SK-N-SH treated with all-trans-retinoic acid at 6 μM for 48 hours (cell line): Measurements from ENCODE around the gene ARPC2.

ENCODE experiments used
- ATAC-seq: fragments of 200-7000 bp; cut with Tn5 transposase; 3 replicates; pipeline ENCODE4 v1.9.1; 2020; ENCODE audit warnings: mild to moderate bottlenecking, moderate library complexity
- BACH2 ChIP-seq: fragments of 250-450 bp; sonication (Bioruptor Pico); IDR thresholded peaks from 2 replicates; pipeline ENCODE4 v1.9.0; 2021; ENCODE audit warnings: mild to moderate bottlenecking, borderline replicate concordance
- CSDC2 ChIP-seq: fragments of 250-450 bp; sonication (Bioruptor Pico); IDR thresholded peaks from 2 replicates; pipeline ENCODE4 v1.5.0; 2020; ENCODE audit warnings: mild to moderate bottlenecking, moderate library complexity
- ESRRG ChIP-seq: fragments of 250-450 bp; sonication (Bioruptor Pico); IDR thresholded peaks from 2 replicates; pipeline ENCODE4 v1.6.1; 2021; ENCODE audit warnings: mild to moderate bottlenecking
- GLIS3 ChIP-seq: fragments of 250-450 bp; sonication (Bioruptor Pico); IDR thresholded peaks from 2 replicates; pipeline ENCODE4 v1.5.0; 2020; ENCODE audit warnings: mild to moderate bottlenecking, moderate library complexity
- OSR1 ChIP-seq: fragments of 250-450 bp; sonication (Bioruptor Pico); IDR thresholded peaks from 2 replicates; pipeline ENCODE4 v1.8.0; 2022; ENCODE audit warnings: moderate library complexity, mild to moderate bottlenecking, inconsistent platforms
- PPARA ChIP-seq: fragments of 250-450 bp; sonication (Bioruptor Pico); IDR thresholded peaks from 2 replicates; pipeline ENCODE4 v1.5.0; 2020; ENCODE audit warnings: mild to moderate bottlenecking, borderline replicate concordance
- RARB ChIP-seq: fragments of 250-450 bp; sonication (Bioruptor Pico); IDR thresholded peaks from 2 replicates; pipeline ENCODE4 v1.8.0; 2021; ENCODE audit warnings: mild to moderate bottlenecking, moderate library complexity
- SNAI2 ChIP-seq: fragments of 250-450 bp; sonication (Bioruptor Pico); IDR thresholded peaks from 2 replicates; pipeline ENCODE4 v1.5.0; 2020; ENCODE audit warnings: mild to moderate bottlenecking, moderate library complexity
- TCF4 ChIP-seq: fragments of 250-450 bp; sonication (Bioruptor Pico); IDR thresholded peaks from 2 replicates; pipeline ENCODE4 v1.8.0; 2021; ENCODE audit warnings: mild to moderate bottlenecking, moderate library complexity, borderline replicate concordance
- ZC3H10 ChIP-seq: fragments of 250-450 bp; sonication (Bioruptor Pico); IDR thresholded peaks from 2 replicates; pipeline ENCODE4 v1.5.1; 2021; ENCODE audit warnings: mild to moderate bottlenecking, moderate library complexity
- ZFP30 ChIP-seq: fragments of 450-650 bp; formaldehyde crosslinking; IDR thresholded peaks from 2 replicates; pipeline ENCODE4 v1.5.0; 2022; ENCODE audit warnings: mild to moderate bottlenecking, moderate library complexity
- ZNF565 ChIP-seq: fragments of 450-650 bp; formaldehyde crosslinking; conservative IDR thresholded peaks from 2 replicates; pipeline ENCODE4 v1.5.0; 2020; ENCODE audit warnings: low read depth, mild to moderate bottlenecking, moderate library complexity
- ZNF70 ChIP-seq: fragments of 450-650 bp; formaldehyde crosslinking; IDR thresholded peaks from 2 replicates; pipeline ENCODE4 v1.5.0; 2020; ENCODE audit warnings: mild to moderate bottlenecking, moderate library complexity
- ZNF8 ChIP-seq: fragments of 450-650 bp; formaldehyde crosslinking; IDR thresholded peaks from 2 replicates; pipeline ENCODE4 v1.5.0; 2020; ENCODE audit warnings: mild to moderate bottlenecking, moderate library complexity
- TF ChIP-seq, protein P1 (sequence below): fragments of 250-450 bp; sonication (Bioruptor Pico); IDR thresholded peaks from 2 replicates; pipeline ENCODE4 v1.5.1; 2020; ENCODE audit warnings: low read depth, mild to moderate bottlenecking, moderate library complexity
- TF ChIP-seq, protein P2 (sequence below): fragments of 250-450 bp; sonication (Bioruptor Pico); IDR thresholded peaks from 2 replicates; pipeline ENCODE4 v1.5.0; 2020; ENCODE audit warnings: mild to moderate bottlenecking, moderate library complexity
- TF ChIP-seq, protein P3 (sequence below): fragments of 250-450 bp; sonication (Bioruptor Pico); IDR thresholded peaks from 2 replicates; pipeline ENCODE4 v1.8.0; 2020; ENCODE audit warnings: mild to moderate bottlenecking, moderate library complexity, borderline replicate concordance
- TF ChIP-seq, protein P4 (sequence below): fragments of 250-450 bp; sonication (Bioruptor Pico); IDR thresholded peaks from 2 replicates; pipeline ENCODE4 v1.8.0; 2021; ENCODE audit warnings: low read depth, mild to moderate bottlenecking, moderate library complexity, borderline replicate concordance

Gene ARPC2

DNA sequence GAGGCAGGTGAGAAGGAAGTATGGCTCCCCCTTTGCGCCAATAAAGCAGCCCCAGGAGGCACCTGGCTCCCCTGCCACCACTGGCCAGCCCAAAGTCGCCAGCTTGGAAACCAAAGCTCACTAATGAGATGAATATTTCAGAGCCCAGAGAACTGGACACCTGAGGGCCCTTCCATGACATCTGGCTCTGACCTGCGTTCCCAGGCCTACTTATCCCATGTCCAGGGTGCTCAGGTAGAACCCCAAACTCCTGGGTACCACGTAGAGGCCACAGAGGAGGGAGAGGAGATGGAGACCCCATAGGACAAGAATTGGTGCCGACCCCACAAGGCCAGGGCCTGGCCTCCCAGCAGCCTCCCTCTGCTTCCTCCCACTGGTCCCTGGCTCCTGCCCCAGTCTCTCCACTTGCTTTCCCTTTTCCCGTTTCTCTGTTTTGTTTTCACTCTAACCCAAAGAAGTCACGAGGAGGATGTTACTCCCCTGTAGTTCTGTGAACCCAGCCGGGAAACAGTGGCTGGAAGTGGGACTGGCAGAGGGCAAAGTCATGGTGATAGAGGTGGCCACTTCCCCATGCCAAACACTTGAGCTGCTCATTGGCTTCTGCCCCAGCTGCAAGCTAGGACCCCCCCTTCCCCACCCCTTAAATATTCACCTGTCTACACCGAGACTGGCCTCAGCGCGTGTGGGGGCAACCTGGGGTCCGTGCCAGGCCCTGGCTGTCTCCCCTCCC lies 74.5 kb downstream of the ARPC2 start:
- TF ChIP-seq RARB (CRISPR knock-in tag) (no peak), OSR1 (CRISPR knock-in tag) (no peak), ZNF8 (CRISPR knock-in tag) (no peak)
- TF ChIP-seq, protein P1, sequence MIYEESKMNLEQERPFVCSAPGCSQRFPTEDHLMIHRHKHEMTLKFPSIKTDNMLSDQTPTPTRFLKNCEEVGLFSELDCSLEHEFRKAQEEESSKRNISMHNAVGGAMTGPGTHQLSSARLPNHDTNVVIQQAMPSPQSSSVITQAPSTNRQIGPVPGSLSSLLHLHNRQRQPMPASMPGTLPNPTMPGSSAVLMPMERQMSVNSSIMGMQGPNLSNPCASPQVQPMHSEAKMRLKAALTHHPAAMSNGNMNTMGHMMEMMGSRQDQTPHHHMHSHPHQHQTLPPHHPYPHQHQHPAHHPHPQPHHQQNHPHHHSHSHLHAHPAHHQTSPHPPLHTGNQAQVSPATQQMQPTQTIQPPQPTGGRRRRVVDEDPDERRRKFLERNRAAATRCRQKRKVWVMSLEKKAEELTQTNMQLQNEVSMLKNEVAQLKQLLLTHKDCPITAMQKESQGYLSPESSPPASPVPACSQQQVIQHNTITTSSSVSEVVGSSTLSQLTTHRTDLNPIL (CRISPR knock-in tag), result no peak
- TF ChIP-seq, protein P2, sequence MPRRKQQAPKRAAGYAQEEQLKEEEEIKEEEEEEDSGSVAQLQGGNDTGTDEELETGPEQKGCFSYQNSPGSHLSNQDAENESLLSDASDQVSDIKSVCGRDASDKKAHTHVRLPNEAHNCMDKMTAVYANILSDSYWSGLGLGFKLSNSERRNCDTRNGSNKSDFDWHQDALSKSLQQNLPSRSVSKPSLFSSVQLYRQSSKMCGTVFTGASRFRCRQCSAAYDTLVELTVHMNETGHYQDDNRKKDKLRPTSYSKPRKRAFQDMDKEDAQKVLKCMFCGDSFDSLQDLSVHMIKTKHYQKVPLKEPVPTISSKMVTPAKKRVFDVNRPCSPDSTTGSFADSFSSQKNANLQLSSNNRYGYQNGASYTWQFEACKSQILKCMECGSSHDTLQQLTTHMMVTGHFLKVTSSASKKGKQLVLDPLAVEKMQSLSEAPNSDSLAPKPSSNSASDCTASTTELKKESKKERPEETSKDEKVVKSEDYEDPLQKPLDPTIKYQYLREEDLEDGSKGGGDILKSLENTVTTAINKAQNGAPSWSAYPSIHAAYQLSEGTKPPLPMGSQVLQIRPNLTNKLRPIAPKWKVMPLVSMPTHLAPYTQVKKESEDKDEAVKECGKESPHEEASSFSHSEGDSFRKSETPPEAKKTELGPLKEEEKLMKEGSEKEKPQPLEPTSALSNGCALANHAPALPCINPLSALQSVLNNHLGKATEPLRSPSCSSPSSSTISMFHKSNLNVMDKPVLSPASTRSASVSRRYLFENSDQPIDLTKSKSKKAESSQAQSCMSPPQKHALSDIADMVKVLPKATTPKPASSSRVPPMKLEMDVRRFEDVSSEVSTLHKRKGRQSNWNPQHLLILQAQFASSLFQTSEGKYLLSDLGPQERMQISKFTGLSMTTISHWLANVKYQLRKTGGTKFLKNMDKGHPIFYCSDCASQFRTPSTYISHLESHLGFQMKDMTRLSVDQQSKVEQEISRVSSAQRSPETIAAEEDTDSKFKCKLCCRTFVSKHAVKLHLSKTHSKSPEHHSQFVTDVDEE (CRISPR knock-in tag), result no peak
- TF ChIP-seq, protein P3, sequence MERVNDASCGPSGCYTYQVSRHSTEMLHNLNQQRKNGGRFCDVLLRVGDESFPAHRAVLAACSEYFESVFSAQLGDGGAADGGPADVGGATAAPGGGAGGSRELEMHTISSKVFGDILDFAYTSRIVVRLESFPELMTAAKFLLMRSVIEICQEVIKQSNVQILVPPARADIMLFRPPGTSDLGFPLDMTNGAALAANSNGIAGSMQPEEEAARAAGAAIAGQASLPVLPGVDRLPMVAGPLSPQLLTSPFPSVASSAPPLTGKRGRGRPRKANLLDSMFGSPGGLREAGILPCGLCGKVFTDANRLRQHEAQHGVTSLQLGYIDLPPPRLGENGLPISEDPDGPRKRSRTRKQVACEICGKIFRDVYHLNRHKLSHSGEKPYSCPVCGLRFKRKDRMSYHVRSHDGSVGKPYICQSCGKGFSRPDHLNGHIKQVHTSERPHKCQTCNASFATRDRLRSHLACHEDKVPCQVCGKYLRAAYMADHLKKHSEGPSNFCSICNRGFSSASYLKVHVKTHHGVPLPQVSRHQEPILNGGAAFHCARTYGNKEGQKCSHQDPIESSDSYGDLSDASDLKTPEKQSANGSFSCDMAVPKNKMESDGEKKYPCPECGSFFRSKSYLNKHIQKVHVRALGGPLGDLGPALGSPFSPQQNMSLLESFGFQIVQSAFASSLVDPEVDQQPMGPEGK (CRISPR knock-in tag), result no peak
- no peak for ATAC-seq

DNA sequence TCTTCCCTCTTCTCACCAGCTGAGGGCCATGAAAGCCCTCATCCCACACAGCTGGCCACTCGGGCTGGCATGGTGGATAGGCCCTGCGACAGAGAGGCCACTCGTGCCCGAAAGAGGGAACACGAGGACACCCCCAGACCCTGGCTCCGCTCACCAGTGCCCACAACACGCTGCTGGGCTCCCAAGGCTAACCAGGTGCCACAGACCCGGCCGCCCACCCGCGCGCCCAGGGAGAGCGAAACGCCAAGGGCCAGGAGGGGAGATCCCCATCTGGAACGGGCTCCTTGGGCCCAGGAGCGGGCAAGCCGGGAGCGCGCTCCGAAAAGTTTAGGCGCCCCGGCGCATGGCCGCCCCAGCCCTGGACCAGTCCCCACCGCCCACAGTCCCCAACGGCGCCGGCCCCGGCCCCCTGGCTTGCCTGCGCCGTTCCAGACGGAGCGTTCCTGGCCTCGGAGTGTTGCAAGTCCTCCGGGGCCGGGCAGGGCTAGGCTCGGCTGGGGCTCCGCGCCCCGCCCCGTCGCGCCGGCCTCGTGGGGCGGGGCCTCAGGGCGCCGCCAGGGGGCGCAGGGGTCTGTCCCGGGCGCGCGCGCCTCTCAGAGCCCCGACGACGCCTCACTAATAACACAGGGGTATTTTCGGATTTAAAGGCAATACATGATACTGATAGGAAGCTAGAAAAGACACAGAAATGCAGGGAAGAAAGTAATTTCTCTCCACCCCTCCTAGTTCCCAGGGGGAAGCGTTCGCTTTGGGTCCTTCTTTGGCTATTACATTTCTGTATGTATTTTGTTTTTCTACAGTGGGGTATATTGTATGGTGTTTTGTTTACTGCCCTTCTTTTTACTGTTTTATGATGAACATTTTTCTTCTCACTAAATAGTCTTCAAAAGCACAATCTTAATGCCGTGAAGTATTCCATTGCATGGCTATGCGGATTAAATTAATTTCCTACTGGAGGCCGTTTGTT lies 75.3 kb downstream of the ARPC2 start, which contains the start of gene TMBIM1:
Gene TMBIM1 (minus strand): TSS at position 456 of the 967 bp plus-strand sequence. CDS start 10,362 bp downstream, outside the sequence.
- ATAC-seq, result no peak
- no peak for TF ChIP-seq SNAI2 (CRISPR knock-in tag)
- TF ChIP-seq ZNF8 (CRISPR knock-in tag), result no peak
- no peak for TF ChIP-seq ZFP30 (CRISPR knock-in tag)
- no peak for TF ChIP-seq OSR1 (CRISPR knock-in tag)
- no peak for TF ChIP-seq TCF4 (CRISPR knock-in tag)
- TF ChIP-seq BACH2, result no peak
- TF ChIP-seq ZC3H10 (CRISPR knock-in tag), result no peak
- no peak for TF ChIP-seq CSDC2 (CRISPR knock-in tag)
- TF ChIP-seq PPARA (CRISPR knock-in tag), result no peak
- TF ChIP-seq ZNF70 (CRISPR knock-in tag), result no peak

- no peak for ATAC-seq
- TF ChIP-seq, protein P1 (CRISPR knock-in tag), result no peak
- TF ChIP-seq SNAI2 (CRISPR knock-in tag) (no peak), RARB (CRISPR knock-in tag) (no peak), ZNF70 (CRISPR knock-in tag) (no peak), GLIS3 (CRISPR knock-in tag) (no peak), BACH2 (no peak), ESRRG (CRISPR knock-in tag) (no peak), TCF4 (CRISPR knock-in tag) (no peak), ZNF565 (no peak)
- TF ChIP-seq, protein P4, sequence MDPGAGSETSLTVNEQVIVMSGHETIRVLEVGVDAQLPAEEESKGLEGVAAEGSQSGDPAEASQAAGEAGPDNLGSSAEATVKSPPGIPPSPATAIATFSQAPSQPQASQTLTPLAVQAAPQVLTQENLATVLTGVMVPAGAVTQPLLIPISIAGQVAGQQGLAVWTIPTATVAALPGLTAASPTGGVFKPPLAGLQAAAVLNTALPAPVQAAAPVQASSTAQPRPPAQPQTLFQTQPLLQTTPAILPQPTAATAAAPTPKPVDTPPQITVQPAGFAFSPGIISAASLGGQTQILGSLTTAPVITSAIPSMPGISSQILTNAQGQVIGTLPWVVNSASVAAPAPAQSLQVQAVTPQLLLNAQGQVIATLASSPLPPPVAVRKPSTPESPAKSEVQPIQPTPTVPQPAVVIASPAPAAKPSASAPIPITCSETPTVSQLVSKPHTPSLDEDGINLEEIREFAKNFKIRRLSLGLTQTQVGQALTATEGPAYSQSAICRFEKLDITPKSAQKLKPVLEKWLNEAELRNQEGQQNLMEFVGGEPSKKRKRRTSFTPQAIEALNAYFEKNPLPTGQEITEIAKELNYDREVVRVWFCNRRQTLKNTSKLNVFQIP (CRISPR knock-in tag), result no peak
- TF ChIP-seq, protein P3 (CRISPR knock-in tag), result no peak
- TF ChIP-seq, protein P2 (CRISPR knock-in tag), result no peak
These were observed 76.9 kb downstream of the ARPC2 start for GRCh38 chr2:218293715-218294429.
